Small intestine (tissue), 7 donors: ENCODE measurements around the gene ST3GAL3. TPM values are rescaled to one million over a fixed set of nuclear protein-coding genes. Genes with fewer than 3 reads are reported as not detected.
A peak's percentile ranks its signal among the peaks of the same experiment; 100 is the strongest.

ENCODE experiments used
- DNase-seq, 2 donors: peaks; one replicate each; pipeline versions ENCODE4 v3.0.0 to v3.0.0-alpha.2; 2013
- FAIRE-seq: peaks from 2 replicates; lab custom pipeline; 2012; peaks lifted over from hg19 to GRCh38; lab: Jason Lieb, UNC
- H3K27ac ChIP-seq, 3 donors: one replicate each; pipeline ENCODE4 v1.5.1; 2013; ENCODE audit warnings: low read length in 2 of 3, mild to moderate bottlenecking in 2 of 3, control low read depth in 1 of 3, inconsistent platforms in 1 of 3, low read depth in 1 of 3, moderate library complexity in 1 of 3
- H3K27me3 ChIP-seq, 3 donors: one replicate each; pipeline ENCODE4 v1.6.1; 2013; ENCODE audit warnings: low read length in 3 of 3, inconsistent platforms in 1 of 3; ENCODE audit not compliant: control insufficient read depth in 3 of 3, insufficient read depth in 3 of 3
- H3K36me3 ChIP-seq, 3 donors: one replicate each; pipeline ENCODE4 v1.6.1; 2013; ENCODE audit warnings: low read length in 3 of 3, inconsistent platforms in 1 of 3, low read depth in 1 of 3, mild to moderate bottlenecking in 1 of 3, moderate library complexity in 1 of 3; ENCODE audit not compliant: control insufficient read depth in 3 of 3, insufficient read depth in 2 of 3
- H3K4me1 ChIP-seq, 3 donors: one replicate each; pipeline ENCODE4 v1.6.1; 2013; ENCODE audit warnings: low read length in 2 of 3, inconsistent platforms in 1 of 3, low read depth in 1 of 3, mild to moderate bottlenecking in 1 of 3, moderate library complexity in 1 of 3; ENCODE audit not compliant: control insufficient read depth in 3 of 3, insufficient read depth in 2 of 3
- H3K4me3 ChIP-seq, 3 donors: one replicate each; pipeline ENCODE4 v1.5.1; 2013; ENCODE audit warnings: low read length in 3 of 3, control low read depth in 1 of 3, inconsistent platforms in 1 of 3, low read depth in 1 of 3, mild to moderate bottlenecking in 1 of 3, moderate library complexity in 1 of 3
- H3K9me3 ChIP-seq, 2 donors: one replicate each; pipeline ENCODE4 v1.6.1; 2013; ENCODE audit warnings: low read depth in 1 of 2, low read length in 1 of 2; ENCODE audit not compliant: control insufficient read depth in 2 of 2, insufficient read depth in 1 of 2
- WGBS, 3 donors: extraction: QIAGEN DNeasy Blood & Tissue Kit; methylation state at CpG; one replicate each; pipeline ENCODE4 v1.1.7; 2013; 5-methylcytosine and 5-hydroxymethylcytosine counted together
- polyA plus RNA-seq, 4 donors: library from polyadenylated mRNA; stranded (reverse) in 3 of 4; unstranded in 1 of 4; fragments of 200-250 nt in 3 of 4; fragments of 120-200 nt in 1 of 4; gene quantifications; one replicate each; pipeline versions ENCODE4 v1.2.1 to v1.2.3, GENCODE V29; 2013
- donor health status: healthy with polysubstance abuse.
- donor health status: control.
- donor health status: control.
- donor health status: Bipolar disorder and iron deficiency.
- donor health status: healthy.

Gene ST3GAL3
- polyA plus RNA-seq, 4 donors = 1.1 to 5.4 (median 3.7) TPM

- H3K4me1 ChIP-seq = no peaks in the 10 kb centered on the region
- no peak for FAIRE-seq
- no peak overlapping the region for H3K4me3 ChIP-seq
- peaks cover 0 to 8% of the 10 kb centered on the region in 2 donors for H3K9me3 ChIP-seq
- WGBS, 3 donors = 84 to 98% (median 87%) methylated on average over 2 of the region's 2 CpGs
- H3K27me3 ChIP-seq = no peaks in the 10 kb centered on the region
- H3K36me3 ChIP-seq = peaks cover 0 to 9% (median 2%) of the 10 kb centered on the region in 3 donors
- no peak for DNase-seq
- no peak overlapping the region for H3K27ac ChIP-seq
Observed at GRCh38 chr1:43814401-43814800, 107.1 kb downstream of the ST3GAL3 start.

- FAIRE-seq (no peak), DNase-seq (no peak)
- Histone ChIP-seq H3K27me3 (no peaks in the 10 kb centered on the region), H3K36me3 (peaks cover 0 to 9% (median 2%) of the 10 kb centered on the region in 3 donors), H3K4me3 (no peak overlapping the region), H3K4me1 (no peaks in the 10 kb centered on the region), H3K9me3 (peaks cover 0 to 7% of the 10 kb centered on the region in 2 donors), H3K27ac (no peak overlapping the region)
Observed at GRCh38 chr1:43817304-43817939, 110.1 kb downstream of the ST3GAL3 start.

DNA sequence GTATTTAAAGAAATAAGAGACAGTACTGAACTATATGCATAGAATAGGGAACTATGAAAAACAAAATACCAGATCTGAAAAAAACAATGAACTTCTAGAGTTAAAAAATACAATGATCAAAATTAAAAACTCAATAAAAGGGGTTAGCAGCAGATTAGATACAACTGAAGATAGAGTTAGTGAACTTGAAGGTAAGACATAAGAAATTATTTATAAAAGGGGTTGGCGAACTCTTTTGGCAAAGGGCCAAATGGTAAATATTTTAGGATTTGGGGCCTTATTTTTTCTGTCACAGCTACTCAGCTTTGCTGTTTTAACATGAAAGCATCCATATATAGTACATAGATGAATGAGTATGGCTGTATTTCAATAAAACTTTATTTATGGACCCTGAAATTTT lies 111.4 kb downstream of the ST3GAL3 start:
- Histone ChIP-seq H3K27ac (no peak overlapping the region), H3K27me3 (no peaks in the 10 kb centered on the region), H3K9me3 (peaks cover 0 to 7% of the 10 kb centered on the region in 2 donors), H3K4me1 (no peaks in the 10 kb centered on the region), H3K4me3 (no peak overlapping the region), H3K36me3 (peaks cover 0 to 9% (median 2%) of the 10 kb centered on the region in 3 donors)
- 97 to 100% (median 98%) methylated on average over 1 of the region's 1 CpG for WGBS, 3 donors
- no peak for FAIRE-seq
- no peak for DNase-seq

DNA sequence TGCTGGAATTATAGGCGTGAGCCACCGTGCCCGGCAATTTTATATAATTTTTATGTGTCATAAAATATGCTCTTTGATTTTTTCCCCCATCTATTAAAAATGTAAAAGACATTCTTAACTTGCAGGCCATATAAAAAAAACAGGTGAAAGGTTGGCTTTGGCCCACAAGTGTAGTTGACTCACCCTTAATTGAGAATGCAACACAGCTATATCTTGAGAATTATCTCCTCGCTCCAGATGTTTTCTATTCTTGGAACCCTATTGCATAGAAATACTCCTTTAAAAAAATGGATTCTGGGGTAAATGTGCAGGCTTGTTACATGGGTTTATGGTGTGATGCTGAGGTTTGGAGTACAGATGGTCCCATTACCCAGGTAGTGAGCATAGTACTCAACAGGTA lies 112.0 kb downstream of the ST3GAL3 start:
- WGBS, 3 donors = 98 to 99% (median 99%) methylated on average over 4 of the region's 4 CpGs
- Histone ChIP-seq H3K27ac (no peak overlapping the region), H3K36me3 (peaks cover 0 to 9% (median 2%) of the 10 kb centered on the region in 3 donors), H3K27me3 (no peaks in the 10 kb centered on the region), H3K4me3 (no peak overlapping the region), H3K9me3 (peaks cover 0 to 7% of the 10 kb centered on the region in 2 donors), H3K4me1 (no peaks in the 10 kb centered on the region)
- DNase-seq (no peak), FAIRE-seq (no peak)

- H3K27ac ChIP-seq = peak overlapping the region in 1 of 3 donors; percentile 39
- no peak for FAIRE-seq
Observed at GRCh38 chr1:43821471-43821870, 114.1 kb downstream of the ST3GAL3 start.

GRCh38 chr1:43822040-43822690 lies 114.8 kb downstream of the ST3GAL3 start:
- H3K27me3 ChIP-seq = no peaks in the 10 kb centered on the region
- FAIRE-seq = no peak
- DNase-seq = peak; percentile 40 to 83
- 40 to 58% (median 51%) methylated on average over 3 of the region's 3 CpGs for WGBS, 3 donors
- H3K27ac ChIP-seq = peak overlapping the region; percentile 9 to 60 (median 34)
- H3K36me3 ChIP-seq = peaks cover 0 to 3% (median 0%) of the 10 kb centered on the region in 3 donors
- H3K4me1 ChIP-seq = no peaks in the 10 kb centered on the region
- H3K4me3 ChIP-seq = no peak overlapping the region
- peaks cover 0 to 7% of the 10 kb centered on the region in 2 donors for H3K9me3 ChIP-seq

More at GRCh38 chr1:43821471-43821870, 114.1 kb downstream of the ST3GAL3 start:
- Histone ChIP-seq H3K36me3 (peaks cover 0 to 3% (median 0%) of the 10 kb centered on the region in 3 donors), H3K27me3 (no peaks in the 10 kb centered on the region), H3K4me1 (no peaks in the 10 kb centered on the region), H3K4me3 (no peak overlapping the region), H3K9me3 (peaks cover 0 to 7% of the 10 kb centered on the region in 2 donors)
- WGBS, 3 donors = 77 to 90% (median 86%) methylated on average over 5 of the region's 5 CpGs
- no peak for DNase-seq

DNA sequence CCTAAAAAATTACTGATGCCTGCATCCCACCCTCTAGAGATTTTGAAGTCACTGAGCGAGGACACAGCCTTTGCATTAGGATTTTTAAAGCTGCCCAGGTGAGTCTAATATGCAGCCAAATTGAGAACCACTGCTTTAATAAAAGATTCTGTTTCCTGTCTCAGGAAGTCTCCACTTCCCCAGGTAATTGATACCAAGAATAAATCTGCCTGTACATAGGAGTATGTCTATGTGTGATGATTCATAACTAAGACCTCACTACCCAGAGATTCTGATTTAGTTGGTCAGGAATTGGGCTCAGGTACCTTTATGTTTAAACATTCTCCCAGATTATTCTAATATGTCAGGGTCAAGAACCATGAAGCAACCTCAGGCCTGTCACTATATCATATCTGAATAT lies 117.5 kb downstream of the ST3GAL3 start:
- no peaks in the 10 kb centered on the region for H3K4me1 ChIP-seq
- no peaks in the 10 kb centered on the region for H3K36me3 ChIP-seq
- H3K4me3 ChIP-seq = no peak overlapping the region
- no peaks in the 10 kb centered on the region for H3K27me3 ChIP-seq
- WGBS, 3 donors = 89 to 97% (median 90%) methylated on average over 1 of the region's 1 CpG
- H3K9me3 ChIP-seq = no peaks in the 10 kb centered on the region
- no peak overlapping the region for H3K27ac ChIP-seq
- DNase-seq (no peak), FAIRE-seq (no peak)

DNA sequence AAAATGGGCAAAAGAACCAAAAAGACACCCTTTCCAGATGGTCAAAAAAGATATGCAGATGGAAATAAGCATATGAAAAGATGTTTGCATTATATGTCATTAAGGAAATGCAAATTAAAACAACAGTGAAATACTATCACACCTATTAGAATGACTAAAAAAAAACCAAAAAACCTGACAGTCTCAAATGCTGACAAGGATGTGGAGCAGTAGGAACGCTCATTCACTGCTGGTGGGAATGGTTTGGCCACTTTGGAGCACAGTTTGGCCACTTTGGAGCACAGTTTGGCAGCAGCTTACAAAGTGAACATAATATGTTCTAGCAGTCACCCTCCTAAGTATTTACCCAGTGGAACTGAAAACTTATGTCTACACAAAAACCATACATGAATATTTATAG lies 121.2 kb downstream of the ST3GAL3 start:
- Histone ChIP-seq H3K36me3 (peaks cover 0 to under 1% (median 0%) of the 10 kb centered on the region in 3 donors), H3K4me1 (no peaks in the 10 kb centered on the region), H3K27me3 (no peaks in the 10 kb centered on the region), H3K9me3 (no peaks in the 10 kb centered on the region), H3K27ac (no peak overlapping the region), H3K4me3 (no peak overlapping the region)
- WGBS, 3 donors = 95 to 100% (median 98%) methylated on average over 1 of the region's 1 CpG
- FAIRE-seq (no peak), DNase-seq (no peak)
